Activated CD4-positive, alpha-beta T cell treated with anti-CD3 and anti-CD28 coated beads for 1 hour (primary cell): ENCODE results near the gene PCDHGA9.
"Not testable (repeated sequence)": the region's sequence is repeated elsewhere in the genome, so short reads cannot be mapped to it uniquely, and the experiment has no call there.

Experiments used
- DNase-seq: peaks from one replicate; pipeline ENCODE4 v3.0.0-alpha.2; 2020

PCDHGA9 gene

DNA sequence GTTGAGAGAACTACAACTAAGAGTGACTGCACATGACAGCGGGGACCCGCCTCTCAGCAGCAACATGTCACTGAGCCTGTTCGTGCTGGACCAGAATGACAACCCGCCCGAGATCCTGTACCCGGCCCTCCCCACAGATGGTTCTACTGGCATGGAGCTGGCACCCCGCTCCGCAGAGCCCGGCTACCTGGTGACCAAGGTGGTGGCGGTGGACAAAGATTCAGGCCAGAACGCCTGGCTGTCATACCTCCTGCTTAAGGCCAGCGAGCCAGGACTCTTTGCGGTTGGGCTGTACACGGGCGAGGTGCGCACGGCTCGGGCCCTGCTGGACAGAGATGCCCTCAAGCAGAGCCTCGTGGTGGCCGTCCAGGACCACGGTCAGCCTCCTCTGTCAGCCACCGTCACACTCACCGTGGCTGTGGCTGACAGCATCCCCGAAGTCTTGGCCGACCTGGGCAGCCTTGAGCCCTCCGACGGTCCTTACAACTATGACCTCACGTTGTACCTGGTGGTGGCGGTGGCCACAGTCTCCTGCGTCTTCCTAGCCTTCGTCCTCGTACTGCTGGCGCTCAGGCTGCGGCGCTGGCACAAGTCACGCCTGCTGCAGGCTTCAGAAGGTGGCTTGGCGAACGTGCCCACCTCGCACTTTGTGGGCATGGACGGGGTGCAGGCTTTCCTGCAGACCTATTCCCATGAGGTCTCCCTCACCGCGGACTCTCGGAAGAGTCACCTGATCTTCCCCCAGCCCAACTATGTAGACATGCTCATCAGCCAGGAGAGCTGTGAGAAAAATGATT is 17.9 kb upstream of the PCDHGA9 start:
- DNase-seq = no peak

DNA sequence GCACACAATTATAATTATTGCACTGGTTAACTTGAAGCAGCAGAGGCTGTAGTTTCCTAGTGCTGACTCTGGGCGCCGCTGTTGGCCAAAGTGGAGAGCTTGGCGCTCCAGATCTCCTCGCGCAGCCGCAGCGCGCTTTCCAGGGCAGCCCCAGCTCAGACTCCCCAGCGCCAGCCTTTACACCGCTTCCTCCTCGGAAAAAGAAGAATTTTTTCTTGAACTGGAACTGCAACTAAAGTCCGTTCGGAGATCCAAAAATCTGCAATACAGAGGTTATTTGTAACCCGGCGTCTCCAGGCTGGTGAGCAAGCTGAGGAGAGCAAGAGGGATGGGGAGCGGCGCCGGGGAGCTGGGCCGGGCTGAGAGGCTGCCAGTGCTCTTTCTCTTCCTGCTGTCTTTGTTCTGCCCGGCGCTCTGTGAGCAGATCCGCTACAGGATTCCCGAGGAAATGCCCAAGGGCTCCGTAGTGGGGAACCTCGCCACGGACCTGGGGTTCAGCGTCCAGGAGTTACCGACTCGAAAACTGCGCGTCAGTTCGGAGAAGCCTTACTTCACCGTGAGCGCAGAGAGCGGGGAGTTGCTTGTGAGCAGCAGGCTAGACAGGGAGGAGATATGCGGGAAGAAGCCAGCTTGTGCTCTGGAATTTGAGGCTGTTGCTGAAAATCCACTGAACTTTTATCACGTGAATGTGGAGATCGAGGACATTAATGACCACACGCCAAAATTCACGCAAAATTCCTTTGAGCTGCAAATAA is 14.8 kb upstream of the PCDHGA9 start, which contains the start of gene PCDHGB4:
TSS of gene PCDHGB4 (plus strand) at position 142 of the 755 bp plus-strand sequence. CDS start at position 329, 187 bp downstream.
- DNase-seq = not testable (repeated sequence)

DNA sequence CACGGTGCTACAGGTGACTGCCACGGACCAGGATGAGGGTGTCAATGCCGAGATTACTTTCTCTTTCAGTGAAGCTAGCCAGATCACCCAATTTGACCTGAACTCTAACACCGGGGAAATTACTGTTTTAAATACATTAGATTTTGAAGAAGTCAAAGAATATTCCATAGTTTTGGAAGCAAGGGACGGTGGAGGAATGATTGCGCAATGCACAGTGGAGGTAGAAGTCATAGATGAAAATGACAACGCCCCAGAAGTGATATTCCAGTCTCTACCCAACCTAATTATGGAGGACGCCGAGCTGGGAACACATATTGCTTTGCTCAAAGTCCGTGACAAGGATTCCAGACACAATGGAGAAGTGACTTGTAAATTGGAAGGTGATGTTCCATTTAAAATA is 13.9 kb upstream of the PCDHGA9 start:
- no peak for DNase-seq

DNA sequence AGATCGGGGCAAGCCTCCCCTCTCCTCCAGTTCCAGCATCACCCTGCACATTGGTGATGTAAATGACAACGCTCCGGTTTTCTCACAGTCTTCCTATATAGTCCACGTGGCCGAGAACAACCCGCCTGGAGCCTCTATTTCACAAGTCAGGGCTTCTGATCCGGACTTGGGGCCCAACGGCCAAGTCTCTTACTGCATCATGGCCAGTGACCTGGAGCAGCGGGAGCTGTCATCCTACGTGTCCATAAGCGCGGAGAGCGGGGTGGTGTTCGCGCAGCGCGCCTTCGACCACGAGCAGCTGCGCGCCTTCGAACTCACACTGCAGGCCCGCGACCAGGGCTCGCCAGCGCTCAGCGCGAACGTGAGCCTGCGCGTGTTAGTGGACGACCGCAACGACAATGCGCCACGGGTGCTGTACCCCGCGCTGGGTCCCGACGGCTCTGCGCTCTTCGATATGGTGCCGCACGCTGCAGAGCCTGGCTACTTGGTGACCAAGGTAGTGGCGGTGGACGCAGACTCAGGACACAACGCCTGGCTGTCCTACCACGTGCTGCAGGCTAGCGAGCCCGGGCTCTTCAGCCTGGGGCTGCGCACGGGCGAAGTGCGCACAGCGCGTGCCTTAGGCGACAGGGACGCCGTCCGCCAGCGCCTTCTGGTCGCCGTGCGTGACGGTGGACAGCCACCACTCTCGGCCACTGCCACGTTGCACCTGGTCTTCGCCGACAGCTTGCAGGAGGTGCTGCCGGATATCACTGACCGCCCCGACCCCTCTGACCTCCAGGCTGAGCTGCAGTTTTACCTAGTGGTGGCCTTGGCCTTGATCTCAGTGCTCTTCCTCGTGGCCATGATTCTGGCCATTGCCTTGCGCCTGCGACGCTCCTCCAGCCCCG is 13.2 kb upstream of the PCDHGA9 start:
- no peak for DNase-seq

DNA sequence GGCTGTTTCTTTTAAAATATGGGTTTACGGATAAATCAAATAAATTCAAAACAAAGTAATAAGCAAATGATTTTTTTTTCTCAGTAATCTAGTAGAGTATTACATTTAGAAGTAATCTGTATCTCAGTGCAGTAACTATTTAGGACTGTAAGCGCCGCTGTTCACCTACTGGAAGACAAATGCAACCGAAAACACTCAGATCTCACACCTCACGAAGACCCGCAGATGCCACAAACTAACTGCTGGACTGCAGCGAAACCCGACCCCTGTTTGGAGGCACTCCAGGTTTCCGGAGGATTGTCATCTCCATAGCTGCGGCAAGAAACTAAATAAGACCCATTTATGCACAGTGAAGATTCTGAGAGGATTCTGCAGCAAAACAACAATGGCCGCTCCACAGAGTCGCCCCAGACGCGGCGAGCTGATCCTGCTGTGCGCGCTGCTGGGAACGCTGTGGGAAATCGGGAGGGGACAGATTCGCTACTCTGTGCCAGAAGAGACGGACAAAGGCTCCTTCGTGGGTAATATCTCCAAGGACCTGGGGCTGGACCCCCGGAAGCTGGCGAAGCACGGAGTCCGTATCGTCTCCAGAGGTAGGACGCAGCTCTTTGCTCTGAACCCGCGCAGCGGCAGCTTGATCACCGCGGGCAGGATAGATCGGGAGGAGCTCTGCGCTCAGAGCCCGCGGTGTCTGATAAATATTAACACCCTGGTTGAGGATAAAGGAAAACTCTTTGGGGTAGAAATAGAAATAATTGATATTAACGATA is 10.0 kb upstream of the PCDHGA9 start, which contains the start of gene PCDHGA8:
TSS of gene PCDHGA8 (plus strand) at position 205 of the 770 bp plus-strand sequence. CDS start at position 386, 181 bp downstream.
- no peak for DNase-seq

DNA sequence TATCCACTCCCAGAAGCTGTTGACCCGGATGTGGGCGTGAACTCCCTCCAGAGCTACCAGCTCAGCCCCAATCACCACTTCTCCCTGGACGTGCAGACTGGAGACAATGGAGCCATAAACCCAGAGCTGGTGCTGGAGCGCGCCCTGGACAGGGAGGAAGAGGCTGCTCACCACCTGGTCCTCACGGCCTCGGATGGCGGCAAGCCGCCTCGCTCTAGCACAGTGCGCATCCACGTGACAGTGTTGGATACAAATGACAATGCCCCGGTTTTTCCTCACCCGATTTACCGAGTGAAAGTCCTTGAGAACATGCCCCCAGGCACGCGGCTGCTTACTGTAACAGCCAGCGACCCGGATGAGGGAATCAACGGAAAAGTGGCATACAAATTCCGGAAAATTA is 9.3 kb upstream of the PCDHGA9 start:
- no peak for DNase-seq

DNA sequence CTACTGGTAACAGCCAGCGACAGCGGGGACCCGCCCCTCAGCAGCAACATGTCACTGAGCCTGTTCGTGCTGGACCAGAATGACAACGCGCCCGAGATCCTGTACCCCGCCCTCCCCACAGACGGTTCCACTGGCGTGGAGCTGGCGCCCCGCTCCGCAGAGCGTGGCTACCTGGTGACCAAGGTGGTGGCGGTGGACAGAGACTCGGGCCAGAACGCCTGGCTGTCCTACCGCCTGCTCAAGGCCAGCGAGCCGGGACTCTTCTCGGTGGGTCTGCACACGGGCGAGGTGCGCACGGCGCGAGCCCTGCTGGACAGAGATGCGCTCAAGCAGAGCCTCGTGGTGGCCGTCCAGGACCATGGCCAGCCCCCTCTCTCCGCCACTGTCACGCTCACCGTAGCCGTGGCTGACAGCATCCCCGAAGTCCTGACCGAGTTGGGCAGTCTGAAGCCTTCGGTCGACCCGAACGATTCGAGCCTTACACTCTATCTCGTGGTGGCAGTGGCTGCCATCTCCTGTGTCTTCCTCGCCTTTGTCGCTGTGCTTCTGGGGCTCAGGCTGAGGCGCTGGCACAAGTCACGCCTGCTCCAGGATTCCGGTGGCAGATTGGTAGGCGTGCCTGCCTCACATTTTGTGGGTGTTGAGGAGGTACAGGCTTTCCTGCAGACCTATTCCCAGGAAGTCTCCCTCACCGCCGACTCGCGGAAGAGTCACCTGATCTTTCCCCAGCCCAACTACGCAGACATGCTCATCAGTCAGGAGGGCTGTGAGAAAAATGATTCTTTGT is 8.0 kb upstream of the PCDHGA9 start:
- DNase-seq = not testable (repeated sequence)

DNA sequence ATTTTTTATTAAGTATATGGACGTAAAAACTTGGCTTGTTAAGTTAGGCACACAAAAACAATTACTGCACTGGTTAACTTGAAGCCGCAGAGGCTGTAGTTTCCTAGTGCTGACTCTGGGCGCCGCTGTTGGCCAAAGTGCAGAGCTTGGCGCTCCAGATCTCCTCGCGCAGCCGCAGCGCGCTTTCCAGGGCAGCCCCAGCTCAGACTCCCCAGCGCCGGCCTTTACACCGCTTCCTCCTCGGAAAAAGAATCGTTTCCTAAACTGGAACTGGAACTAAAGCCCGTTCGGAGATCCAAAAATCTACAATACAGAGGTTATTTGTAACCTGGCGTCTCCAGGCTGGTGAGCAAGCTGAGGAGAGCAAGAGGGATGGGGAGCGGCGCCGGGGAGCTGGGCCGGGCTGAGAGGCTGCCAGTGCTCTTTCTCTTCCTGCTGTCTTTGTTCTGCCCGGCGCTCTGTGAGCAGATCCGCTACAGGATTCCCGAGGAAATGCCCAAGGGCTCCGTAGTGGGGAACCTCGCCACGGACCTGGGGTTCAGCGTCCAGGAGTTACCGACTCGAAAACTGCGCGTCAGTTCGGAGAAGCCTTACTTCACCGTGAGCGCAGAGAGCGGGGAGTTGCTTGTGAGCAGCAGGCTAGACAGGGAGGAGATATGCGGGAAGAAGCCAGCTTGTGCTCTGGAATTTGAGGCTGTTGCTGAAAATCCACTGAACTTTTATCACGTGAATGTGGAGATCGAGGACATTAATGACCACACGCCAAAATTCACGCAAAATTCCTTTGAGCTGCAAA is 4.6 kb upstream of the PCDHGA9 start, which contains the start of gene PCDHGB5:
TSS of gene PCDHGB5 (plus strand) at position 192 of the 796 bp plus-strand sequence. CDS start at position 373, 181 bp downstream.
- not testable (repeated sequence) for DNase-seq

DNA sequence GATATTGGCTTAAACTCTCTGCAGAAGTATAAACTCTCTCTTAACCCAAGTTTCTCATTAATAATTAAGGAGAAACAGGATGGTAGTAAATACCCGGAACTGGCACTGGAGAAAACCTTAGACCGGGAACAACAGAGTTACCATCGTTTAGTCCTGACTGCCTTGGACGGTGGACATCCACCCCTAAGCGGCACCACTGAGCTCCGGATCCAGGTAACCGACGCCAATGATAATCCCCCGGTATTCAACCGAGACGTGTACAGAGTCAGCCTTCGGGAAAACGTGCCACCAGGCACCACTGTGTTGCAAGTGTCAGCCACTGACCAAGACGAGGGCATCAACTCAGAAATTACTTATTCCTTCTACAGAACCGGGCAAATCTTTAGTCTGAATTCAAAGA is 4.0 kb upstream of the PCDHGA9 start:
- no peak for DNase-seq

DNA sequence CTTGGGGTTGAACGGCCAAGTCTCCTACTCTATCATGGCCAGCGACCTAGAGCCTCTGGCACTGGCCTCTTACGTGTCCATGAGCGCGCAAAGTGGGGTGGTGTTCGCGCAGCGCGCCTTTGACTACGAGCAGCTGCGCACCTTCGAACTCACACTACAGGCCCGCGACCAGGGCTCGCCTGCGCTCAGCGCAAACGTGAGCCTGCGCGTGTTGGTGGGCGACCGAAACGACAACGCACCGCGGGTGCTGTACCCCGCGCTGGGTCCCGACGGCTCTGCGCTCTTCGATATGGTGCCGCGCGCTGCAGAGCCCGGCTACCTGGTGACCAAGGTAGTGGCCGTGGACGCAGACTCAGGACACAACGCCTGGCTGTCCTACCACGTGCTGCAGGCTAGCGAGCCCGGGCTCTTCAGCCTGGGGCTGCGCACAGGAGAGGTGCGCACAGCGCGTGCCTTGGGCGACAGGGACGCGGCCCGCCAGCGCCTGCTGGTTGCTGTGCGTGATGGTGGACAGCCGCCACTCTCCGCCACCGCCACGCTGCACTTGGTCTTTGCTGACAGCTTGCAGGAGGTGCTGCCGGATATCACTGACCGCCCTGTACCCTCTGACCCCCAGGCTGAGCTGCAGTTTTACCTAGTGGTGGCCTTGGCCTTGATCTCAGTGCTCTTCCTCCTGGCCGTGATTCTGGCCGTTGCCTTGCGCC is 2.9 kb upstream of the PCDHGA9 start:
- DNase-seq = no peak

DNA sequence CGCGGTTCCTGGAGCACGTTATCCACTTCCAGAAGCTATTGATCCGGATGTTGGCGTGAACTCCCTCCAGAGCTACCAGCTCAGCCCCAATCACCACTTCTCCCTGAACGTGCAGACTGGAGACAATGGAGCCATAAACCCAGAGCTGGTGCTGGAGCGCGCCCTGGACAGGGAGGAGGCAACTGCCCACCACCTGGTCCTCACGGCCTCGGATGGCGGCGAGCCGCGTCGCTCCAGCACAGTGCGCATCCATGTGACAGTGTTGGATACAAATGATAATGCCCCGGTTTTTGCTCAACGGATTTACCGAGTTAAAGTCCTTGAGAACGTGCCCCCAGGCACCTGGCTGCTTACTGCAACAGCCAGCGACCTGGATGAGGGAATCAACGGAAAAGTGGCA is 809 bp downstream of the PCDHGA9 start:
- DNase-seq = no peak

DNA sequence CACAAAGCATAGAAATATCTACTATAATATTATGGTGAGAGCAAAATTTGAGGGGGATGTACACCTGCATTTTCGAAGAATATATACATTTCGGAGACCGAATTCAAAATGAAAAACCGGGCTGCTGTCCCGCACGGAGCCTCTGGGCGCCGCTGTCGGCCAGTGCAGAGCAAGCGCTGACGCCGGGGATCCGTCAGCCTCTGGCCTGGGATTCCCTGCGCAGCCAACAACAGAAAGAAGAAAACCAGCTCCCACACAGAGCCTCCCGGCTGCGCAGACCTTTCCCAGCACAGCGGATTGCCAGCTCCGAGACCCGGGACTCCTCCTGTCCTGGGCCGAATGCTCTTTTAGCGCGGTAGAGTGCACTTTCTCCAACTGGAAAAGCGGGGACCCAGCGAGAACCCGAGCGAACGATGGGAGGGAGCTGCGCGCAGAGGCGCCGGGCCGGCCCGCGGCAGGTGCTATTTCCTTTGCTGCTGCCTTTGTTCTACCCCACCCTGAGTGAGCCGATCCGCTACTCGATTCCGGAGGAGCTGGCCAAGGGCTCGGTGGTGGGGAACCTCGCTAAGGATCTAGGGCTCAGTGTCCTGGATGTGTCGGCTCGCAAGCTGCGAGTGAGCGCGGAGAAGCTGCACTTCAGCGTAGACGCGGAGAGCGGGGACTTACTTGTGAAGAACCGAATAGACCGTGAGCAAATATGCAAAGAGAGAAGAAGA is 5.4 kb downstream of the PCDHGA9 start, which contains the start of gene PCDHGB6:
TSS of gene PCDHGB6 (plus strand) at position 232 of the 716 bp plus-strand sequence. CDS start at position 414, 182 bp downstream.
- not testable (repeated sequence) for DNase-seq

DNA sequence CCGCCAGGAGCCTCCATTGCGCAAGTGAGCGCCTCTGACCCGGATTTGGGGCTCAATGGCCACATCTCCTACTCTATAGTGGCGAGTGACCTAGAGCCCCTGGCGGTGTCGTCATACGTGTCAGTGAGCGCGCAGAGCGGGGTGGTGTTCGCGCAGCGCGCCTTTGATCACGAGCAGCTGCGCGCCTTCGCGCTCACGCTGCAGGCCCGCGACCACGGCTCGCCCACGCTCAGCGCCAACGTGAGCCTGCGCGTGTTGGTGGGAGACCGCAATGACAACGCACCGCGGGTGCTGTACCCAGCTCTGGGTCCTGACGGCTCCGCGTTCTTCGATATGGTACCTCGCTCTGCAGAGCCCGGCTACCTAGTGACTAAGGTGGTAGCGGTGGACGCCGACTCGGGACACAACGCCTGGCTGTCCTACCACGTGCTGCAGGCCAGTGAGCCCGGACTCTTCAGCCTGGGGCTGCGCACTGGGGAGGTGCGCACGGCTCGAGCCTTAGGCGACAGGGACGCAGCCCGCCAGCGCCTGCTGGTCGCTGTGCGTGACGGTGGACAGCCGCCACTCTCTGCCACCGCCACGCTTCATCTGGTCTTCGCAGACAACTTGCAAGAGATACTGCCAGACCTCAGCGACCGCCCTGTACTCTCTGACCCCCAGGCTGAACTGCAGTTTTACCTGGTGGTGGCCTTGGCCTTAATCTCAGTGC is 7.2 kb downstream of the PCDHGA9 start:
- DNase-seq = no peak

DNA sequence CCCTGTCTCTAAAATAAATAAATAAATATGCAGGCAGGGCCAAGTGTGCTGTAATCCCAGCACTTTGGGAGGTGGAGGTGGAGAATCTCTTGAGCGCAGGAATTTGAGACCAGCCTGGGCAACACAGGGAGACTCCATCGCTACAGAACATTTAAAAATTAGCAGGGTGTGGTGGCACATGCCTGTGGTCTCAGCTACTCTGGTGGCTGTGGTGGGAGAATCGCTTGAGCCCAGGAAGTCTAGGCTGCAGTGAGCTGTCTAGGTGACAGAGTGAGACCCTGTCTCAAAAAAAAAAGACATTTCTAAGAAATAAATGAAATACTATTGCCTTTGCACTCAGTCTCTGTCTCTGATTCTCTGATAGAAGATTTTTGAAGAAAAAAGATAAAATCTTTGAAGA is 9.0 kb downstream of the PCDHGA9 start:
- DNase-seq = no peak

DNA sequence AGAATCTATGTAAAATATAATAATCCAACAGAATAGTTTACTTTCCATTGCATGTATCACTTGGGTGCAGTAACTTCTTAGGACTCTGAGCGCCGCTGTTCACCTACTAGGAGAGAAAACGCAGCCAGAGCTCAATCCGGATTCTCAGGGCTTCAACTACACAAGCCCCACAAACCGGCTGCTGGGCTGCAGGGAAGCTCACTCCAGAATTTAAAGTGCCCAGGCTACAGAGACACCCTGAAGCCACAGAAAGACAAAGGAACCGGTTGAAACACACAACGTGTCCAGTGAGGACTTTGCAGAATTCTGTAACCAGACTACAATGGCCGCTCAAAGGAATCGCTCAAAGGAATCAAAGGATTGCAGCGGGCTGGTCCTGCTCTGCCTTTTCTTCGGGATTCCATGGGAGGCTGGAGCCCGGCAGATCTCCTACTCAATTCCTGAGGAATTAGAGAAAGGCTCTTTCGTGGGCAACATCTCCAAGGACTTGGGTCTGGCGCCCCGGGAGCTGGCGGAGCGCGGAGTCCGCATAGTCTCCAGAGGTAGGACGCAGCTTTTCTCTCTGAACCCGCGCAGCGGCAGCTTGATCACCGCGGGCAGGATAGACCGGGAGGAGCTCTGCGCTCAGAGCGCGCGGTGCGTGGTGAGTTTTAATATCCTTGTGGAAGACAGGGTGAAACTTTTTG is 10.4 kb downstream of the PCDHGA9 start, which contains the start of gene PCDHGA10:
TSS of gene PCDHGA10 (plus strand) at position 134 of the 686 bp plus-strand sequence. CDS start at position 323, 189 bp downstream.
- peak; percentile 38 for DNase-seq

DNA sequence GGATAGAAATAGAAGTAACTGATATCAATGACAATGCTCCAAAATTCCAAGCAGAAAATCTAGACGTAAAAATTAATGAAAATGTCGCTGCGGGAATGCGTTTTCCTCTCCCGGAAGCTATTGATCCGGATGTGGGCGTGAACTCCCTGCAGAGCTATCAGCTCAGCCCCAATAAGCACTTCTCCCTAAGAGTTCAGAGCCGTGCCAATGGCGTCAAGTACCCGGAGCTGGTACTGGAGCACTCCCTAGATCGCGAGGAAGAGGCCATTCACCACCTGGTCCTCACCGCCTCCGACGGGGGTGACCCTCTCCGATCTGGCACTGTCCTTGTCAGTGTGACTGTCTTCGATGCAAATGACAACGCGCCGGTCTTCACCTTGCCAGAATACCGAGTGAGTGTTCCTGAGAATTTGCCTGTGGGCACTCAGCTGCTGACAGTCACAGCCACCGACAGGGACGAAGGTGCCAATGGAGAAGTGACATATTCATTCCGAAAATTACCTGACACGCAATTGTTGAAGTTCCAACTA is 11.0 kb downstream of the PCDHGA9 start:
- no peak for DNase-seq
